T47D (cell line): ENCODE data around the gene APOE.

Source experiments
- DNase-seq, 2 experiments: peaks; one replicate each; pipeline versions ENCODE4 v3.0.0 to v3.0.0-alpha.2; 2011 to 2012; ENCODE audit warnings: low read depth in 1 of 2, low spot score in 1 of 2
- JUND ChIP-seq: IDR thresholded peaks from 2 replicates; pipeline ENCODE4 v1.6.1; 2012; ENCODE audit warnings: low read depth
- in situ Hi-C: cut with HindIII; loops from 2 replicates; pipeline ENCODE4 v1.10.0; 2016; ENCODE audit warnings: low sequenced_read_pairs, low pct_unique_long_range_greater_than_20kb

APOE gene

DNA sequence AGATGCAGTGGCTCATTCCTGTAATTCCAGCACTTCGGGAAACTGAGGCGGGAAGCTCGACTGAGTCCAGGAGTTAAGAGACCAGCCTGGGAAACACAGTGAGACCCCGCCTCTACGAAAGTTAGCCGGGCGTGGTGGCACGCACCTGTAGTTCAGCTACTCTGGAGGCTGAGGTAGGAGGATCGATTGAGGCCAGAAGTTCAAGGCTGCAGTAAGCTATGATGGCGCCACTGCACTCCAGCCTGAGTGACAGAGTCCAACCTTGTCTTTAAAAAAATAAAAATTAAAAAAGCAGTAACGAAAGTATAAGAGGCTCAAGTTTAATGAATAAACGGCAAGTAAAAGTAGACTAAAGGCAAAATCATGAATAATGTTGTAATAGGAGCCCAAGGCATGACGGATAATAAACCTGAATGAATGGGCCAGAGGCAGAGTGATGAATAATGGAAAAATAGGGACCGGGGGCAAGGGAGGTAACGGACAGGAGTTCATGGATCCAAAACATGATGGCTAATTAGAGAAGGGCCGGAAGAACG is 15.7 kb upstream of the APOE start:
- DNase-seq = no peak
- in situ Hi-C loops = no loop called here
- no peak for TF ChIP-seq JUND

DNA sequence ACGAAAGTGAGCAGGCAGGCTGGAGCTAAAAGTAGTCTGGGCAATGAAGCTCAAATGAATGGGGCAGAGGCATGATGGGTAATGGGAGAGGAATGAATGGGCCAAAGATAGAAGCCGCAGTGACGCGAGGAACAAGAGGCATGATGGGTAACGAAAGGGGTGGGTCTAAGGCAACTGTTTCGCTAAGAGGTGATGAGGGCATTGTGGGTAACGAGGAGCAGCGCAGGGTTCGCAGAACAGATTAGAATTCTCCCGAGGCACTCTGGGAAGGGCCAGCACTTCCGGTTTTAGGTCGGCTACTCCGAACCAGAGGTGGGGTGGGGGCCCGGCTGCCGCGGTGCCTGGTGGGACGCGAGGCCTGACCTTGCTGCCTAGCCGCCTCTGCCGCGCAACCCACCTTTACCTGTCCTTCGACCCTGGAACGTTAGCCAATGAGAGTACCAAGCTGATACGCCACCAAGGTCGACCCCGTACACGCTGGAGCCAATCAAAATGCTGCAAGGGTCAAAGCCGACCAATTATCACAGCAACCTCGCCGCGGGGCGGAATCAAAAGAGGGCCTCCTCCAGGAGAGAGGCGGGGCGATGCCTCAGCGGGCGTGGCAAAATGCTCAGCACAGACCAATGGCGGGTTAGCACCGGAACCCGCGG is 15.1 kb upstream of the APOE start:
- no peak for TF ChIP-seq JUND
- DNase-seq = peak in 1 of 2 experiments; percentile 99
- in situ Hi-C loops = no loop called here

DNA sequence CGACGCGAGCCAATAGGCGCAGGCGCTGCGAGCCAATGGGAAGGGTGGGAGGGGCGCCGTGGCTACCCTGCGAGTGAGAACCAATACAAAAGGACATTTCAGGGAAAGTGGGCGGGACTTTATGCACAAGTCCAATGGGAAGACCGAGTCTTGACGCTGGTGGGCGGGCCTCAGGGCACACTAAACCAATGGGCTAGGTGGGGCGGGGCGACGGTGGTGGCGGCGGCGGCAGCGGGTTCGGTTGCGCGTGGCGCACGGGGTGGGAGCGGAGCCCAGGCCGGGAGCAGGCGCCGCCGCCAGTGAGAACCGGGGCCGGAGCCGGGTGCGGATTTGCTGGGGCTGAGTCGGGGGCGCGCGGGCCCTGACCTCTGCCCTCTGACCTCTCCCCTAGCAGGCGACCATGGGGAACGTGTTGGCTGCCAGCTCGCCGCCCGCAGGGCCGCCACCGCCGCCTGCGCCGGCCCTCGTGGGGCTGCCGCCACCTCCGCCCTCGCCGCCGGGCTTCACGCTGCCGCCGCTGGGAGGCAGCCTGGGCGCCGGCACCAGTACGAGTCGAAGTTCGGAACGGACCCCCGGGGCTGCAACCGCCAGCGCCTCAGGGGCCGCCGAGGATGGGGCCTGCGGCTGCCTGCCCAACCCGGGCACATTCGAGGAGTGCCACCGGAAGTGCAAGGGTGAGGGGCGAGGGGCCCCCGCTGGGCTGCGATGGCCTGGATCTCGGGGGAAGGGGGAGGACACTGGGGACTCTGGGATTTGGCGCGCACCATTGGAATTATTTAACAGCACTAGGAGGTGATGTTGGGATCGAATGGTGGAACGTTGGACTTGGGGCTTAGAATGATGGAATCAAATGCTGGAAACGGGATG is 14.3 kb upstream of the APOE start, which contains the start of gene TOMM40:
TOMM40 (plus strand) TSS at position 239 of the 867 bp plus-strand sequence; CDS start at position 401, 162 bp downstream.
- no peak for TF ChIP-seq JUND
- DNase-seq = peak; percentile 98 to 99
- in situ Hi-C loops = no loop called here

DNA sequence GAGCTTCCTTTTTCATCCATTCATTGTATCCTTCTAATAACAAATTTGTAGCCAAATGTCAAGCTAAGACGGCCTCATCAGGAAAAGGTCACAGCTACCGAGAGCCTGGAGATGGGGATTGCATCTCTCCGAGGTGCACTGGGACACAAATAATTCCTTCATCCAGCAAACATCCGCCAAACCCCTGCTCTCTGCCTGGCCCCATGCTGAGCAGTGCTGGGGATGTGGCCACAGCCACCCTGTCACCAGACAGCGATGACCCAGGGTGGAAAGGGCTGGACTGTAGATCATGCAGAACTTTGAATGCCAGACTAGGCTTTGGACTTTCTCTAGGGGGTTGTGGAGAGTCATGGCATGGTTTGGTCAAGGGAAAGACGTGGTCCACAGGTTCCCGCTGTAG is 12.7 kb upstream of the APOE start:
- in situ Hi-C loops = no loop called here
- no peak for TF ChIP-seq JUND

GRCh38 chr19:44893332-44894051 is 12.1 kb upstream of the APOE start:
- in situ Hi-C loops = no loop called here
- DNase-seq = no peak
- TF ChIP-seq JUND = no peak

More for the DNA sequence above, 12.7 kb upstream of the APOE start:
- no peak for DNase-seq

GRCh38 chr19:44894052-44894400 is 11.6 kb upstream of the APOE start:
- no peak for TF ChIP-seq JUND
- in situ Hi-C loops = no loop called here
- no peak for DNase-seq

DNA sequence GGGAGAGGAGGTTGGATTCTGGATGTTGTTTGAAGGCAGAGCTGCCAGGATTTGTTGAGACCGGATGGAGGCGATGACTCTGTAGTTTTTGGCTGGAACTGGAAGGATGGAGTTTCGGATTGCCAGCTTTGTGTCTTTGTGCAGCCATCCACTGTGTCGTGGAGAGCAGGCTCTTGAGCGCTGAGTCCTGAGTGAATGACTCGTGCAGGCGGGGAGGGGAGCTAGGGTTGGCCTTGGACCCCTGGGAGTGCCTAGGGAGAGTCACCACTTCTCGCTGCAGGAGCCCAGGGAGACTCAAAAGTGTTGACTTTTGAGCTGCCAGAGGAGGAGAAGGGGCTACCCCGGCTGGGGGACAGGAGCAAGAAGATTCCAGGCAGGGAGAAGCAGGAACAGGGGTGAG is 10.7 kb upstream of the APOE start:
- TF ChIP-seq JUND = no peak
- in situ Hi-C loops = no loop called here
- no peak for DNase-seq

DNA sequence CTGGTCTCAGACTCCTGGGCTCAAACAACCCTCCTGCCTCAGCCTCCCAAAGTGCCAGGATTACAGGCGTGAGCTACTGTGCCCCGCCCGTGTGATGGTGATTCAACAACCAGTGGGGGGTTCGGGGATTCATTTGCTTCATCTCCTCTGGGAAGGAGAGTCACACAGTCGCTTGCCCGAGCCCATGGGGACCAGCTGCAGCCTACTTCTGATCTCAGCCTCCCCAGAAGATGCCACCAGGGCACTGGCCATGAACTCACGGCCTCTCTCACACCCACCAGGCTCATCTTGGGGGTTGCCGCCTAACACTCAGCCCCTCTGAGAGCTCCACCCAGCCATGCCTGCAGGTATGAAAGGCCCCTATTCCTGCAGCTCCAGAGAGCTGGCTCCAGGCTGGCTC is 7.8 kb upstream of the APOE start:
- DNase-seq = no peak
- in situ Hi-C loops = no loop called here
- no peak for TF ChIP-seq JUND

- TF ChIP-seq JUND = no peak
- in situ Hi-C loops = no loop called here
- no peak for DNase-seq
Measured at GRCh38 chr19:44900328-44901244, 5.0 kb upstream of the APOE start.

GRCh38 chr19:44903216-44903601 is 2.4 kb upstream of the APOE start:
- in situ Hi-C loops = no loop called here
- TF ChIP-seq JUND = no peak
- no peak for DNase-seq

- DNase-seq = peak; percentile 43 to 62
- in situ Hi-C loops = no loop called here
- TF ChIP-seq JUND = no peak
Measured at GRCh38 chr19:44903602-44904425, 1.8 kb upstream of the APOE start.
